GM12891 (cell line): ENCODE measurements around the gene RELCH.

Experiments used
- POLR2A ChIP-seq: IDR thresholded peaks from 2 replicates; pipeline ENCODE4 v1.6.1; 2011; ENCODE audit warnings: low read depth, low read length, control low read depth
- POLR2AphosphoS5 ChIP-seq: IDR thresholded peaks from 2 replicates; pipeline ENCODE4 v1.6.1; 2011; ENCODE audit warnings: low read depth, low read length, control low read depth
- TAF1 ChIP-seq: IDR thresholded peaks from 2 replicates; pipeline ENCODE4 v1.6.1; 2011; ENCODE audit warnings: low read depth, low read length, control low read depth

- TF ChIP-seq POLR2AphosphoS5 (no peak), POLR2A (no peak), TAF1 (no peak)
These were observed 14.8 kb upstream of the RELCH start for GRCh38 chr18:62172298-62172697.
